ENCODE measurements around the gene WDTC1.

WDTC1 gene

DNA sequence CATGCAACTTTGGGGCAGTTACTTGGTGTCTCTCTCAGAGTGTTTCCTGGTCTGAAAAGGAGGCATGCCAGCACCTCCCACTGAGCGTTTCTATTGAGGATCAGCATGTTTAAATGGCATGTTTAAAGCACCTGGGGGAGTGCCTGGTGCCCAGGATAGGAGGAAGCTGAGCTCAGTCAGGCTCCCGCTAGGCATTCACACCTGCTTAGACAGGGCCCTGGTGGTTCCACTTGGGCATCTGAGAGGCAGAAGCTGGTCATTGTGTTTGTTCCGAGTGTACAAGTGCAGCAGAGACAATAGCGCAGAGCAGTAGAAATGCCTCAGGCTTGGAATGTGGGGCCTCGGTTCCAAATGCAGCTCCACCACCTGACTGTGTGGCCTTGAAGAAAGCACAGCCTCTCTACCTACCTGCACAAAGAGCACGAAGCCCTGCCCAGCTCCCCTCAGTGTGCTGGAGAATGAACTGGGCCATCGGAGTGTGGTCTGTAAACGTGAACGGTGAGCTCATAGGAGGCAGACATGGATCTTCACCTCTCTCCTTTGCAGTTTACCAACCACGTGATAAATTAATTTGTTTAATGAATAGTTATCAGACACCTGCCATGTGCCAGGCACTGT lies 67.3 kb downstream of the WDTC1 start:
- DNase-seq (ENCODE audit: low read depth), result no peak

DNA sequence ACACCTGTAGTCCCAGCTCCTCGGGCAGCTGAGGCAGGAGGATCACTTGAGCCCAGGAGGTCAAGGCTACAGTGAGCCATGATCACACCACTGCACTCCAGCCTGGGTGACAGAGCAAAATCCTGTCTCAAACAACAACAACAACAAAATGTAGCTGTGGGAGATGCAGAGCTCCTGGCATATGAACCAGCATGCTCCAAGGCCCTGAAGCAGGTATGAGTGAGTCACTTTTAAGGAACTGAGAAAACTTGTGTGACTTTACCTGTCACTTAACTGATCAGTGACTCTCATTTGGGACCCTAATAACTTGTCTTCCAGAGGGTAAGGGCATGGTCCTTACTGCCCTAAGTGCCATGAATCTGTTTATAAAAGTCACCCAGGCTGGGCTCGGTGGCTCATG lies 68.2 kb downstream of the WDTC1 start:
- DNase-seq (ENCODE audit: low read depth), result no peak

DNA sequence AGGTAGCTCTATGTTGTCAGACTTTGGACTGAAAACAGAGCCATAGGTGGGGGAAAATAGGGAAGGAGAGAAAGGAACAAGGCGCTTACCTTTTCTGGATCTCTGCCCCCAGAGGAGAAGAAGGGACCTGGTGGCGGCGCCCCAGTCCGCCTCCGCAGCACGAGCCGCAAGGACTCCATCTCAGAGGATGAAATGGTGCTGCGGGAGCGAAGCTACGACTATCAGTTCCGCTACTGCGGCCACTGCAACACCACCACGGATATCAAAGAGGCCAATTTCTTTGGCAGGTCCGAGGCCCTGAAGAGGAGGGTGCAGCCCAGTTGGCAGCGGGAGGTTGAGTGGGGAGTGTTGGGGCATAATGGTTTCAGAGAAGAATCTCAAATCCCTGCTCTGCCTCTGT lies 69.1 kb downstream of the WDTC1 start:
- DNase-seq (ENCODE audit: low read depth), result no peak

DNA sequence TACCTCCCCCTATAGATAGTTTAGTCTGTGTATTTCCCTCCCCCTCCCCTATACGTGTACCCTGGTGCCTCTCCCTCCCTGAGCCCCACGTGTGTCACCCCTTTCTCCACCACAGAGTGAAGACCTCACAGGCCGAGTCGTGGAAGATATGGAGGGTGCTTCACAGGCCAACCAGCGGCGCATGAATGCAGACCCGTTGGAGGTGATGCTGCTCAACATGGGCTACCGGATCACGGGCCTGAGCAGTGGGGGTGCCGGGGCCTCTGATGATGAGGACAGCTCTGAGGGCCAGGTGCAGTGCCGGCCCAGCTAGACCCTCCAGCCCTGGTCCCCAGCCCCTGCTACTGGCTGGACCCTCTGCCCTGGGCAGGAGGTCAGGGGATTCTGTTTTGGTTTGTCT lies 71.6 kb downstream of the WDTC1 start:
- DNase-seq (ENCODE audit: low read depth), result no peak

DNA sequence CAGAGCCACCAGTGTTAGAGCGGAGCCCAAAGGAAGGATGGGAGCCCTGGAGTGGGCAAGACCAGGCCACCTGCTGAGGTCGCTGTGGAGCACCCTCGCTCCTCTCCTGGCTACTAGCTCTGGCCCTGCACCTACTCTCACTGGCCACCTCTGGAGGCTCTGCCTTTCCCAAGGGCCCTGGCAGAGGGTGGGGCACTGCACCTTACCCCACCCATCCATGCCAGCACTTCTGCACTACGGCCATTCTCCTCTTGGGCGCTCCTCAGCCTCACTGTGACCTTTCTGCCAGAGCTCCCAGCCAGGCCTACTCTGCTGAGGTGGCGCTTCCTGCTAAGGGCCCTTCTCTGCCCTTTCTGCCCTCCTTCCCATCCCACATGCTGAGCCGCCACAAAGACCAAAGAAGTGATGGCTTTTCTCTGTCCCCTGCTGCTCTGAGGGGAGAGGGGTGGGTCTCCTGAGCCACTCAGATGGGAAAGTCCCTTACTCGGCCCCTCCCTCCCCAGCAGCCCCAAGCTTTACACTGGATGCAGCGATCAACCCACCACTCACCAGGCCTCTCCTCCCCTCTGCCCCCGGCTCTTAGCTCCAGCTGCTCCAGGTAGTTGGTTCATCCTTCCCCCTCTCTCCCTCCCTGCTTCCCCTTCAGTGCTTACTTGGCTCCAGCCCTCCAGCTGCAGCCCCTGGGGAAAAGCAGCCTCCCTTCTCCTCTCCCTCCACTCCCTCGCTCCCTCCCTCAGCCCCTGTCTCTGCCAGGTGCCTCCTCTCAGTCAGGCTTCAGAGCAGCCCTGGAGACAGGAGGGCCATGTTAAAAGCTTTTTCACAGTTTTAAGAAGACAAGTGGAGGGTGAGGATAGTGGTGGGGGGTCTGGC lies 72.7 kb downstream of the WDTC1 start:
- no peak for DNase-seq (ENCODE audit: low read depth)

DNA sequence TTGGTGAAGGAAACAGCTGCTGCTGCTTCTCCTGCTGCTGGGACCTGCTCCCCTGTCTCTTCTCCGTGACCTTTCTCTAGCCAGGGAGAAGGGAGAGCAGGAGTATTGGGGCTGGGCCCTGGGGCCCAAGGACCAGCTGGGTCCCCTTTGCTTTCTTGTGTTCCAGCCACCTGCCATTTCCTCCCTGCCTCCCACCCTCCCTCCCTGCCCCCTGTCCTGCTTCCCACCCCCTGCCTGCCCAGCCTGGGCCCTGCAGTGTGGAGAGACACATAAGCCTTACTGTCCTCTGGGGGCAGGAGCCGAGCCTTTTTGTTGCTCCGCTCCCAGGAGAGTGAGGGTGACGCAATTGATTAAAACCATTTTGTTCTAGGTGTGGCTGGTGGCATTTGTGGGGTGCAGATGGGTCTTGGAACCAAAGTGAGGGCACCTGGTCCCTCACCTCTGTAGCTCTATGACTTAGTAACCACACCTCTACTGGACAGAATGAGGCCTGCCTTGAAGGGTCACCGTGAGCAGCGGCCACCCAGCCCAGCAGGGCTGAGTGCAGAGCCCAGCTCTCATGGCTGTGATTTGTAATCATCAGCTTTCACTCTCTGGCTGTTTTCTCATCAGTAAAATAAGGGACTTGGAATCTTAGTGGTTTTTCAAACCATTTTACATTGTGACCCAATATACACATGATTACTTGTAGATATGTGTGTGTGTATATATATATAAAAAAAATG lies 73.6 kb downstream of the WDTC1 start:
- no peak for DNase-seq (ENCODE audit: low read depth)

DNA sequence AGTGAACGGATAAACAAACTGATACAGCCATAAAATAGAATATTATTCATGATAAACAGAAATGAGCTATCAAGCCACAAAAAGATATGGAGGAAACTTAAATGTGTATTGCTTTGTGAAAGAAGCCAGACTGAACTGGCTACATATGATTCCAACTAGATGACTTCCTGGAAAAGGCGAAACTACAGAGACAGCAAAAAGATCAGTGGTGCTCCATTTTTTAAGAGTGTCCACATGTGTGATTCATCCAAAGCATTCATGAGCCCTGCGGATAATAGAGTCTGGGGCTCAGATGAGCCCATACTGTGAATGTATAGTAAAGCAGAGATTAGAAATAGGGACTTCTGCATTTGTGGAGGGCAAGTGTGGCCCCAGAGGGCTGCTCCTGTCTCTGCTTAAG lies 79.7 kb downstream of the WDTC1 start:
- DNase-seq (ENCODE audit: low read depth), result no peak

DNA sequence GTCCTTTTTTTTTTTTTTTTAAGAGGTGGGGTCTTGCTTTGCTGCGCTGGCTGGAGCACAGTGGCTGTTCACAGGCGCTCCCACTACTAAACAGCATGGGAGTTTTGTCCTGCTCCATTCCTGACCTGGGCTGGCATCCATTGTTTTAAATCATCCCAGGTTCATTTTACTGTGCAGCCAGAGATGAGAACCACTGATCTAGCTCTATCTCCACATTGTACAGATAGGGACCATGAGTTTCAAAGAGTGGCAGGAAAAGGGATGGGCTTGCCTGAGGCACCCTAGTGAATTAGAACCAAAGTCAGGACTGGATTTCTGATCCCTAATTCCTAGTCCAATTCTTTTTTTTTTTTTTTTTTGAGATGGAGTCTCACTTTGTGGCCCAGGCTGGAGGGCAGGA lies 80.3 kb downstream of the WDTC1 start:
- DNase-seq (ENCODE audit: low read depth), result no peak

DNA sequence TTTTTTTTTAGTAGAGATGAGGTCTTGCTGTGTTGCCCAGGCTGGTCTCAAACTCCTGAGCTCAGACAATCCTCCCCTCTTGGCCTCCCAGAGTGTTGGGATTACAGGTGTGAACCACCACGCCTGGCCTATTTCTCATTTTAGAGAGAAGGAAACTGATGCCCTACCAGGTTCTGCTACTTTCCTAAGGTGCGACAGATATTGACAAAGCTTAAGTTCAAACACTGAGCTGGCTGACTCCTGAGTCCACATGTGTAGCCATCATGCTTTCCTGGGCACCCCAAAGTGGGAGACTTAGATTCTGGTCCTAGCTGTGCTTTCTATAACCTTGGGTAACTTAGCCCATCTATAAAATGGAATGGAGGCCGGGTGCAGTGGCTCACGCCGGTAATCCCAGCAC lies 82.4 kb downstream of the WDTC1 start:
- DNase-seq (ENCODE audit: low read depth), result no peak

DNA sequence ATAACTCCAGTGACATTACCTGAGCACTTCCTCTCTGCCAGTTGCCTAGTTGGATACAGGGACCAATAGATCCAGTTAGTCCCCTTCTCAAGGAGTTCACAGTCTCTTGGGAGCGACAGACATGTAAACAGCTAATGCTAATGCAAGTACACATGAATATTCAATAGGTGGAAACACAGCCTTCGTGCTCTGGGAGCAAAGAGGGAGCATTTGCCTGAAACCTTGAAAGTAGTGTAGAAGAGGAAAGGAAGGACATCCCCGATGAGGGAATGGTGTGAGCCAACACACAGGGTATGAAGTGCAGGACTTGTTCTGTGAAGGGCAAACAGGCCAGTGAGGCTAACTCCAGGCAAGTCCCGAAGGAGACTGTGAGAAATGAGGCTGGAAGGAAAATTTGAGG lies 83.7 kb downstream of the WDTC1 start:
- DNase-seq (ENCODE audit: low read depth), result no peak

DNA sequence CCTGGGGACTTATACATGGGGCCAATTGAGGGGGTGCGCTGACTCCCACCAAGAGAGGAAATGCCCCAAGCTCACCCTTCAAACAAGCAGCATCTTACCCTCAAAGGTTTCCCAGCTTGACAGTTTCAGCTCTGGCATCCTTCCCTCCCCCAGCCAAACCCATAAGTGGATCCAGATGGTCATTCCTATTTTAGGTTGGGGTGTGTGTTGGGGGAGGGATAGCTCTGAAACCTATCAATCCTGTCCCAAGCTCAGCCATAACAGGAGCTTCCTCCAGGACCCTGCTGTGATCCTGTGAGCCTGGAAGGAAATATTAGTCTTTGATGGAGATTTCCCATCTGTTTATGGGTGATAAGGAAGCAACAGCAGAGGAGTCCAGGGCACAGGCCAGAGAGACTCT lies 84.2 kb downstream of the WDTC1 start:
- DNase-seq (ENCODE audit: low read depth), result no peak

DNA sequence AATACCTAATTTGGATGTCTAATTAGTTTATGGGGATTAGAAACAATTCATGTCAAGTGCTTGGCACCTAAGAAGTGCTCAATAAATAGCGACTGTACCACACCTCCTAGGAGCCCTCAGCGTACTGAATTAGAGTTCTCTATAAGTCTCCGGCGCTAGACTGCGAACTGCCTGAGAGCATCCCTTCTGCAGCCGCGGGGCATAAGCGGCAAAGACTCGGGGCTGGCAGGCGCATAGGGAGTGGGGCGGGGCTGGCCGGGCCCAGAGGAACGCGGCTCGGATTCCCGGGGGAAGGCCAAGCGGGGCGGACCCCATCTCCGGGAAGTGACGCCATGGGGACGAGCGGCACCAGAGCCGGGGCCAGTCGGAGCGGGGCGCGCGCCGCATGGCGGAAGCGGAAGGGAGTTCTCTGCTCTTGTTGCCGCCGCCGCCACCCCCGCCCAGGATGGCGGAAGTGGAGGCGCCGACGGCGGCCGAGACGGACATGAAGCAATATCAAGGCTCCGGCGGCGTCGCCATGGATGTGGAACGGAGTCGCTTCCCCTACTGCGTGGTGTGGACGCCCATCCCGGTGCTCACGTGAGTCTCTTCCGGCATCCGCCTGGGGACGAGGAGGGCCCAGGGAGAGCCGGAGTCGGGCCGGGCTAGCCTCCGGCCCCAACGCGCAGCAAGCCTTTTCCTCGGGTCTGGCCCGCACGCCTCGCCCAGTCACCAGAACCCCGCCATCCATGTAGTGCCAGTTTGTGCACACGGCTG lies 87.6 kb downstream of the WDTC1 start, which contains the start of gene TMEM222:
TMEM222 (plus strand) TSS at position 351 of the 756 bp plus-strand sequence; CDS start at position 386, 35 bp downstream.
- peak; percentile 97 for DNase-seq (ENCODE audit: low read depth)

DNA sequence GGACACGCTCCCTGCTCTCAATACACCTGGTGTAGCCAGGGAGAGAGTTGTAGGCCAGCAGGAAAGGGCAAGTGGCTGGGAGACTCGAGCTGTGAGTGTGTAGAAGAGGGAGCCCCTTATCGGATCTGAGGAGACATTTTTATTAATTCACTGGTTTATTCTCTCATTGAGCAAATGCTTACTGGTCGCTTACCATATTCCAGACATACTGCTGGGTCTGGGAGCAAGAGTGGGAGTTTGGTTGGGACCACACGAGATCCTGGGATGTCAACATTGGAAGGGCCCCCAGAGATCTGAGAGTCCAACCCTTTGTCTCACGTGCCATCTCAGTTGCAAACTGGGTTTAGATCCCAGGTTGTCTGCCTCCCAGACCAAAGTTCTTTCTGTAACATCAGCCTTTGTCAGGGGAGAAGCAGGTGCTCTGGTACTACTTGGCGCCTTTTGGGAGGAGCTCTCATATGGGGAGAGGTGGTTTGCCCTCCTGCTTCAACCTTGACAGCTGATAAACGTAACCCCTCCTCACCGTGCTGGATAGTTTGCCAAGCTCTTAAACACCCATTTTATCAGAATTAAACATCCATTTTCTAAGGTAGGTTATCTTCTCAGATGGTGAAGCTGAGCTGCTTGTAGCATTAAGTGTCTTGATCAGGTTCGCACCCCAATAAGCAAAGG lies 88.3 kb downstream of the WDTC1 start:
- no peak for DNase-seq (ENCODE audit: low read depth)

DNA sequence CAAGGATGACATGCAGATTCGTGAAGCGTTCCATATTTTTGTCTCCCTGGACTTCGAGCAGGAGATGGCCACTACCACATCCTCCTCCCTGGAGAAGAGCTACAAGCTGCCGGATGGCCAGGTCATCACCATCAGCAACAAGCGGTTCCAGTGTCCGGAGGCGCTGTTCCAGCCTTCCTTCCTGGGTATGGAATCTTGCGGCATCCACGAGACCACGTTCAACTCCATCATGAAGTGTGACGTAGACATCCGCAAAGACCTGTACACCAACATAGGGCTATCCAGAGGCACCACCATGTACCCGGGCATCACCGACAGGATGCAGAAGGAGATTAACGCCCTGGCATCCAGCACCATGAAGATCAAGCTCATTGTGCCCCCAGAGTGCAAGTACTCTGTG lies 90.9 kb downstream of the WDTC1 start:
- no peak for DNase-seq (ENCODE audit: low read depth)

DNA sequence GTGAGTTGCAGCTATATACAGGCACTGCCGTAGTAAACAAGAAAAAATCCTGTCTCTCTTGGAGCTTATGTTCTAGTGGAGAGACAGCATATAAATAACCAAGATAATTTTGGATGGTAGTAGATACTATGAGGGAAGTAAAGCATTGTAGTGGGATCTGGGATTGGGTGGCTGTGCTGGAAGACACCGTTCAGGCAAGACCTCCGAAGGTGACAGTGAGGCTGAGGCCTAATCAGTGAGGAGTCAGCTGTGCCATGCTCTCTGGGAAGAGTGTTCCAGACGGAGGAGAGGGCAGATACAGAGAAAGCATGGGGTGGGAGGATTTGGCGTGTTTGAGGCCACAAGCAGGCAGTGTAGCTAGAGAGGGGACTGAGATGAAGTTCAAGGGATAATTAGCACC lies 93.5 kb downstream of the WDTC1 start:
- DNase-seq (ENCODE audit: low read depth), result no peak

DNA sequence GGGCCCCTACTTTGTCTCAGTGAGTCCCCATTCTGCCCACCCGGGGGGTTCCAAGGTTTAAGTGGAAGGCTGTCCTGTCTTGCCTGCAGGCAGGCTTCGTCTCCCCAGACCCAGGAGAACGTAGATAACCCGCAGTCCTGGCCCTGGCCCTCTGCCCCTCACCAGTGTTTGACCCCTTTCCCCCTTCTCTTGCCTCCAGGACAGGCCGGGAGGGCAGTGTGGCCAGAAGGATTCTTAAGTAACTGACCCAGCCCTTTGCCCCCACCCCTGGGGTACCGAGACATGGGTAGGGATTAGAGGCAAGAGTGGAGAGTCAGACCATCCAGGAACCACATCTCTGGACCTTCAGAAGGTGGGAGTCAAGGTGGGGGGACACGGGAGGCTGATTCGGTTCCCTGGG lies 96.4 kb downstream of the WDTC1 start:
- DNase-seq (ENCODE audit: low read depth), result no peak

DNA sequence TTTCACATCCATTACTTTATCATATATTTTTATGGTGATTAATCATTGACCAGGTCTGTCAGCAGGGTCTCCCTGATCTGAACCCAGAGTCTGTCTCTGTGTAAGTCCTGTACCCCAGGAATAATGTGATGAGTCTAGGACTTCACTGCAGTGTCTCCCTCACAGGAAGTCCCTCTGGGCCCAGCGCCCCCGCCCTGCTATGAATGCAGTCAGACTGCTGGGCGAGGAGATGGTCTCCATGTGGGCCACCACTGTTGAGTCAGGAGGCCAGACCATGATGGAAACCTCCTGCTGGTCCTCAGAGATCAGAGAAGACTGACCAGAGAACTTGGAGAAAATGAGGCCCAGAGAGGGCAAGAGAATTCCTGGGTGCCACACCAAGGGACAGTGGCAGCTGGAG lies 97.0 kb downstream of the WDTC1 start:
- no peak for DNase-seq (ENCODE audit: low read depth)

DNA sequence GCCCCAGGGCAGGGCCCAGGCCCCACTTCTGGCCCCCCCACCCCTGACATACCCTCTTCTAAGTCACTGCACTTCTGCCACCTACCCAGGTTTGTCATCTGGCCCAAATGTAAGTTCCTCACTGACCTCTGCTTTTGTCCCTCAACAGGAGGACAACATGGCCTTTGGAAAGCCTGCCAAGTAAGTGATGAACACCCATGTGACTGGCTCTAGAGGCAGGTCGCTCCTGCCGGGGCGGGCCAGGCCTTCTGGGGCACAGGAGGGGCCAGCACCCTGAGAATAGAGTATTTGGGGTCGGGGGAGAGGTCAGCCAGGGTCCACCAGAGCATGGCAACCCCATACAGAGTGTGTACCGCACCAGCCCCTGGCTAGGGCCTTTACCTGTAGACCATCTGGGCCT lies 97.5 kb downstream of the WDTC1 start:
- DNase-seq (ENCODE audit: low read depth), result no peak

DNA sequence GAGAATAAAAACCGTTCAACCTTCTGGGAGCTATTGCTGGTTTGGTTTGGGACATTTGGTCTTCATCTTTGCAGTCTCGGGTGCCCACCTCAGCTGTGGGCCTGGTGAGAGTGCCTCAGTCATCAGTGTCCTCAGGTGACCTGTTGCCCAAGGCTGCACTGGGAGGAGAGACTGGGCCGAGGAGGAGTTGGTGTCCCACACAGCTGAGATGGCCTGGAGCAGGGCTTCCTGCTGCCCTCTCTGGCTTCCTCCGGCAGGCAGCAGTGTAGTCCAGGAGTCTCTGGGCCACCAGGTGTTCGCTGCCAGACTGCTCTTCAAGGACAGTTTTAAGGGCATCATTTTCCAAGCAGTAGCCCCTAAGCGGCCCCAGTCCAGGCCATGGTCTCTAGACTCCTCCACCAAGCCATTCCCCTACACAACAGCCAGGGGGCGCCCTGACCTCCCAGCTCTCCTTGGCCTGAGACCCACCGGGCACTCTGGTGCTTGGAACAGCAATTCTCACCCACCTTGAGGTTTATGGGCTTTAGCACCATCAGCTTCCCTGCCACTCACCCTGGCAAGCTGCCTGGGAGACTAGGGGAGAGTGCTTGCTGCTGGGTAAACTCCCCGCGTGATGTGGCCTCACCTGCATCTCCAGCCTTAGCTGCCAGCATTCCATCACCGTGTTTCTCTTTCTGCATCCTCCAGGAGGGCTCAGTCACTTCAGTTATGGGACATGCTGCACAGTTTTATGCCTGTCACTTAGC lies 98.3 kb downstream of the WDTC1 start:
- DNase-seq (ENCODE audit: low read depth), result peak; percentile 32

DNA sequence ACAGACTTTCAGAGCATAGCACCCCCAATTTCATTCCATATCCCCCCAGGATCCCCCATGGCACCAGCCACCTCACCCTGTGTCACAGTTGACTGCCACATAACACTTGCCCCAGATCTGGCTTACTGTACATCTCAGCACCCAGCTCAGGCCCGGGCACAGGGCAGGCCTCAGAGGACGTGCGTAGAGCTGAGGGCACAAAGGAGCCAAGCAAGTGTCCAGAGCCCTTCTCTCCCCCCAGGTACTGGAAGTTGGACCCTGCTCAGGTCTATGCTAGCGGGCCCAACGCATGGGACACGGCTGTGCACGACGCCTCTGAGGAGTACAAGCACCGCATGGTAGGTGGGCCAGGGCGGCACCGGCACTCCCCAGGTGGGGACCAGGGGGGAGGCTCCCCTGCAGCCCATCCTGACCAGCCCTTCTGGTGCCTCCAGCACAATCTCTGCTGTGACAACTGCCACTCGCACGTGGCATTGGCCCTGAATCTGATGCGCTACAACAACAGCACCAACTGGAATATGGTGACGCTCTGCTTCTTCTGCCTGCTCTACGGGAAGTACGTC lies 99.4 kb downstream of the WDTC1 start:
- no peak for DNase-seq (ENCODE audit: low read depth)
